Suppressor macrophage (primary cell): ENCODE measurements around the gene NSUN6.

Experiments
- DNase-seq, 4 experiments: peaks; one replicate each; pipeline ENCODE4 v3.0.0-alpha.2; 2020 to 2022

NSUN6 gene

DNA sequence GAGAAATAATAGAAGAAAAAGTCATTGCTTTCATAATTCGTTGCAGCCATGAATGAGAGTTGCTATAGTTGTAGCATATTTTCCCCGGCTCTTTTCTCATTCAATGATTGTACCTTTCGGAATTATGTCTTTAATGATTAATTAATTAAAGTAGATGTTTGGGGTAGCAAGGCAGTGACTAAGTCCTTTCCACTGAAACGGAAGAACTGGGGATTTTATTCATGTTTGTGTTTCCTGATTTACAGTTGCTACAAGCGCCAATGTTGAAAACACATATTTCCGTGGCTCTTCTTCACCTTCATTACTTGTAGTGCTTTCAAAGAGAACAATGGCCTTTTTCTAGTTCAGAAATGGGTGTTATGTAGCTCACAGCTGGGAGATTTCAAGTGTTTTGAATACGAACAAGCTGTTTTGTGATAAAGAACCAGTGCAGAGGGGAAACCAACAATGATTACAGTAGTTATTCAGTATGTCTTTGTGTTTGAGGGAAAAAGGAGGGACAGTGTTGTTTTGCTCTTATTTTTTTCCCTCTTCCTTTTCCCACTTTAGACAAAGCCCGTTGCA lies 153.5 kb downstream of the NSUN6 start:
- DNase-seq = no peak
